ENCODE results near the gene BMPER. TPM values are rescaled to one million over a fixed set of nuclear protein-coding genes. Genes with fewer than 3 reads are reported as not detected.
"Not testable (repeated sequence)": the region's sequence is repeated elsewhere in the genome, so short reads cannot be mapped to it uniquely, and the experiment has no call there.

Gene BMPER
- total and polyA plus RNA-seq, 2 donors (not counting 1 experiment from before 2014, with no cell fraction given): 12.2 to 15.9 TPM

GRCh38 chr7:34165466-34165865 is 260.1 kb downstream of the BMPER start:
- no peak overlapping the region for H2AFZ ChIP-seq (ENCODE audit: low read length)
- no peaks in the 10 kb centered on the region for H3K36me3 ChIP-seq (ENCODE audit: control insufficient read depth, insufficient read depth, low read length)
- H3K4me1 ChIP-seq (ENCODE audit: control insufficient read depth, extremely low read depth, insufficient read depth, low read length): no peaks in the 10 kb centered on the region
- H3K9me3 ChIP-seq (ENCODE audit: control insufficient read depth, insufficient read depth, low read depth, low read length): no peaks in the 10 kb centered on the region
- H3K27ac ChIP-seq (ENCODE audit: insufficient read depth, low read length): no peak overlapping the region
- H3K9ac ChIP-seq (ENCODE audit: insufficient read depth, low read length): no peak overlapping the region
- no peaks in the 10 kb centered on the region for H4K20me1 ChIP-seq (ENCODE audit: control insufficient read depth, extremely low read depth, insufficient read depth, low read length)
- no peak for TF ChIP-seq CTCF (conservative IDR thresholded peaks at IDR 0.05 in 1 of 2, IDR thresholded peaks at IDR 0.05 in 1 of 2; ENCODE audit: low read depth in 1 of 2, low read length in 2 of 2)
- TF ChIP-seq EZH2 (IDR thresholded peaks at IDR 0.05; ENCODE audit: low read length, missing control alignments): no peak
- H3K4me2 ChIP-seq (ENCODE audit: extremely low read depth, insufficient read depth, low read length): no peak overlapping the region
- no peak for DNase-seq (ENCODE audit: low read depth in 2 of 2)
- H3K79me2 ChIP-seq (ENCODE audit: control insufficient read depth, insufficient read depth, low read length): no peaks in the 10 kb centered on the region
- H3K27me3 ChIP-seq (ENCODE audit: control insufficient read depth, insufficient read depth, low read length): no peaks in the 10 kb centered on the region
- H3K4me3 ChIP-seq (replicated peaks in 1 of 4; ENCODE audit: control extremely low read depth in 1 of 4, insufficient read depth in 1 of 4, low read depth in 3 of 4, low read length in 4 of 4): no peak overlapping the region

GRCh38 chr7:34165927-34166550 is 260.7 kb downstream of the BMPER start:
- Histone ChIP-seq H4K20me1 (ENCODE audit: control insufficient read depth, extremely low read depth, insufficient read depth, low read length) (no peaks in the 10 kb centered on the region), H3K79me2 (ENCODE audit: control insufficient read depth, insufficient read depth, low read length) (no peaks in the 10 kb centered on the region), H3K27ac (ENCODE audit: insufficient read depth, low read length) (no peak overlapping the region), H3K4me1 (ENCODE audit: control insufficient read depth, extremely low read depth, insufficient read depth, low read length) (no peaks in the 10 kb centered on the region), H3K4me3 (replicated peaks in 1 of 4; ENCODE audit: control extremely low read depth in 1 of 4, insufficient read depth in 1 of 4, low read depth in 3 of 4, low read length in 4 of 4) (no peak overlapping the region), H3K36me3 (ENCODE audit: control insufficient read depth, insufficient read depth, low read length) (no peaks in the 10 kb centered on the region), H3K9ac (ENCODE audit: insufficient read depth, low read length) (no peak overlapping the region), H3K4me2 (ENCODE audit: extremely low read depth, insufficient read depth, low read length) (no peak overlapping the region), H3K9me3 (ENCODE audit: control insufficient read depth, insufficient read depth, low read depth, low read length) (no peaks in the 10 kb centered on the region), H2AFZ (ENCODE audit: low read length) (no peak overlapping the region), H3K27me3 (ENCODE audit: control insufficient read depth, insufficient read depth, low read length) (no peaks in the 10 kb centered on the region)
- TF ChIP-seq CTCF (conservative IDR thresholded peaks at IDR 0.05 in 1 of 2, IDR thresholded peaks at IDR 0.05 in 1 of 2; ENCODE audit: low read depth in 1 of 2, low read length in 2 of 2): peak; percentile 64 to 76
- TF ChIP-seq EZH2 (IDR thresholded peaks at IDR 0.05; ENCODE audit: low read length, missing control alignments): no peak
- peak; percentile 27 to 63 for DNase-seq (ENCODE audit: low read depth in 2 of 2)

GRCh38 chr7:34168013-34168412 is 262.7 kb downstream of the BMPER start:
- Histone ChIP-seq H3K9ac (ENCODE audit: insufficient read depth, low read length) (no peak overlapping the region), H3K36me3 (ENCODE audit: control insufficient read depth, insufficient read depth, low read length) (no peaks in the 10 kb centered on the region), H4K20me1 (ENCODE audit: control insufficient read depth, extremely low read depth, insufficient read depth, low read length) (no peaks in the 10 kb centered on the region), H3K79me2 (ENCODE audit: control insufficient read depth, insufficient read depth, low read length) (no peaks in the 10 kb centered on the region), H3K4me3 (replicated peaks in 1 of 4; ENCODE audit: control extremely low read depth in 1 of 4, insufficient read depth in 1 of 4, low read depth in 3 of 4, low read length in 4 of 4) (no peak overlapping the region), H3K27ac (ENCODE audit: insufficient read depth, low read length) (no peak overlapping the region), H2AFZ (ENCODE audit: low read length) (no peak overlapping the region), H3K4me2 (ENCODE audit: extremely low read depth, insufficient read depth, low read length) (no peak overlapping the region), H3K4me1 (ENCODE audit: control insufficient read depth, extremely low read depth, insufficient read depth, low read length) (no peaks in the 10 kb centered on the region), H3K27me3 (ENCODE audit: control insufficient read depth, insufficient read depth, low read length) (no peaks in the 10 kb centered on the region), H3K9me3 (ENCODE audit: control insufficient read depth, insufficient read depth, low read depth, low read length) (no peaks in the 10 kb centered on the region)
- DNase-seq (ENCODE audit: low read depth in 2 of 2): no peak
- TF ChIP-seq EZH2 (IDR thresholded peaks at IDR 0.05; ENCODE audit: low read length, missing control alignments) (no peak), CTCF (conservative IDR thresholded peaks at IDR 0.05 in 1 of 2, IDR thresholded peaks at IDR 0.05 in 1 of 2; ENCODE audit: low read depth in 1 of 2, low read length in 2 of 2) (no peak)

- H3K4me3 ChIP-seq (replicated peaks in 1 of 4; ENCODE audit: control extremely low read depth in 1 of 4, insufficient read depth in 1 of 4, low read depth in 3 of 4, low read length in 4 of 4); H3K4me2 ChIP-seq (ENCODE audit: extremely low read depth, insufficient read depth, low read length); H3K79me2 ChIP-seq (ENCODE audit: control insufficient read depth, insufficient read depth, low read length); DNase-seq (ENCODE audit: low read depth in 2 of 2); H4K20me1 ChIP-seq (ENCODE audit: control insufficient read depth, extremely low read depth, insufficient read depth, low read length); H3K4me1 ChIP-seq (ENCODE audit: control insufficient read depth, extremely low read depth, insufficient read depth, low read length); H2AFZ ChIP-seq (ENCODE audit: low read length); H3K27ac ChIP-seq (ENCODE audit: insufficient read depth, low read length); H3K27me3 ChIP-seq (ENCODE audit: control insufficient read depth, insufficient read depth, low read length); H3K9ac ChIP-seq (ENCODE audit: insufficient read depth, low read length); H3K9me3 ChIP-seq (ENCODE audit: control insufficient read depth, insufficient read depth, low read depth, low read length); H3K36me3 ChIP-seq (ENCODE audit: control insufficient read depth, insufficient read depth, low read length): not testable (repeated sequence)
Measured at GRCh38 chr7:34174688-34175616, 269.6 kb downstream of the BMPER start.
